NB4 (cell line): Measurements from ENCODE around the gene CHST15.

ENCODE experiments used
- DNase-seq: peaks from one replicate; pipeline ENCODE4 v3.0.0; 2010; ENCODE audit warnings: low read depth
- H3K4me3 ChIP-seq: one replicate; pipeline ENCODE4 v1.5.1; 2011; ENCODE audit warnings: mild to moderate bottlenecking, low read depth, low read length, moderate library complexity
- CTCF ChIP-seq: IDR thresholded peaks from one replicate; pipeline ENCODE4 v1.5.1; 2012; ENCODE audit warnings: low read depth, low read length
- MAX ChIP-seq: IDR thresholded peaks from 2 replicates; pipeline ENCODE4 v1.6.1; 2011; ENCODE audit warnings: low read depth, low read length
- MYC ChIP-seq: IDR thresholded peaks from 2 replicates; pipeline ENCODE4 v1.6.1; 2011; ENCODE audit warnings: low read depth, low read length
- POLR2A ChIP-seq: IDR thresholded peaks from 2 replicates; pipeline ENCODE4 v1.6.1; 2011; ENCODE audit warnings: mild to moderate bottlenecking; ENCODE audit not compliant: insufficient read length; ENCODE audit errors: extremely low read depth

Gene CHST15

GRCh38 chr10:124128811-124129145 is 35.4 kb upstream of the CHST15 start:
- no peak for DNase-seq
- TF ChIP-seq POLR2A (no peak), CTCF (no peak), MAX (no peak), MYC (no peak)
- H3K4me3 ChIP-seq, result no peak overlapping the region

- no peak overlapping the region for H3K4me3 ChIP-seq
- no peak for DNase-seq
- no peak for TF ChIP-seq POLR2A
- no peak for TF ChIP-seq MAX
- TF ChIP-seq MYC, result no peak
Measured at GRCh38 chr10:124127965-124128810, 34.8 kb upstream of the CHST15 start.

- no peak for DNase-seq
- H3K4me3 ChIP-seq, result no peak overlapping the region
- TF ChIP-seq MYC (no peak), MAX (no peak), POLR2A (no peak)
Measured at GRCh38 chr10:124127563-124127962, 34.2 kb upstream of the CHST15 start.

- H3K4me3 ChIP-seq, result no peak overlapping the region
- TF ChIP-seq CTCF, result no peak
- TF ChIP-seq MAX, result no peak
- no peak for TF ChIP-seq MYC
- no peak for TF ChIP-seq POLR2A
- no peak for DNase-seq
Measured at GRCh38 chr10:124126983-124127385, 33.6 kb upstream of the CHST15 start.

GRCh38 chr10:124126145-124126982 is 33.0 kb upstream of the CHST15 start:
- no peak for DNase-seq
- TF ChIP-seq CTCF (no peak), MAX (no peak), POLR2A (no peak), MYC (no peak)
- no peak overlapping the region for H3K4me3 ChIP-seq

GRCh38 chr10:124125305-124126116 is 32.1 kb upstream of the CHST15 start:
- DNase-seq, result no peak
- no peak for TF ChIP-seq MYC
- TF ChIP-seq CTCF, result peak; percentile 3

More at GRCh38 chr10:124125305-124126116, 32.1 kb upstream of the CHST15 start:
- no peak overlapping the region for H3K4me3 ChIP-seq
